Testis (tissue), 3 donors: ENCODE results near the gene FAM76B. TPM values are rescaled to one million over a fixed set of nuclear protein-coding genes. Genes with fewer than 3 reads are reported as not detected.

ENCODE experiments used
- DNase-seq: peaks from one replicate; pipeline ENCODE4 v3.0.0-alpha.2; 2019
- H3K27ac ChIP-seq, 2 donors: fragments of 200-600 bp; sonication (generic); one replicate each; pipeline ENCODE4 v1.5.1; 2019
- H3K27me3 ChIP-seq: fragments of 200-600 bp; sonication (generic); one replicate; pipeline ENCODE4 v1.5.1; 2019
- H3K36me3 ChIP-seq: fragments of 200-600 bp; sonication (generic); one replicate; pipeline ENCODE4 v1.5.1; 2017; ENCODE audit warnings: low read depth; ENCODE audit errors: missing control alignments
- H3K4me1 ChIP-seq: fragments of 200-600 bp; sonication (generic); one replicate; pipeline ENCODE4 v1.5.1; 2019
- H3K4me3 ChIP-seq, 2 donors: fragments of 200-600 bp; sonication (generic); one replicate each; pipeline ENCODE4 v1.5.1; 2017 to 2019
- H3K9me3 ChIP-seq: fragments of 200-600 bp; sonication (generic); one replicate; pipeline ENCODE4 v1.5.1; 2017
- CTCF ChIP-seq, 3 experiments: fragments of 450-650 bp in 2 of 3; fragments of 200-600 bp in 1 of 3; sonication (generic) in 1 of 3; IDR thresholded peaks; one replicate each; pipeline ENCODE4 v1.5.1; 2016 to 2019; ENCODE audit warnings: antibody characterized with exemption in 3 of 3, mild to moderate bottlenecking in 2 of 3, moderate library complexity in 1 of 3
- POLR2A ChIP-seq: fragments of 450-650 bp; IDR thresholded peaks from one replicate; pipeline ENCODE4 v1.6.1; 2017; ENCODE audit warnings: antibody characterized with exemption, mild to moderate bottlenecking, moderate library complexity
- WGBS, 2 donors: methylation state at CpG; one replicate each; pipeline ENCODE4 v1.1.5; 2018; 5-methylcytosine and 5-hydroxymethylcytosine counted together
- intact Hi-C: fragments of 100-400 bp; cut with DNase I; formaldehyde crosslinking; loops from one replicate; pipeline ENCODE4 v1.15.1; 2023; ENCODE audit warnings: low total_unique reads
- polyA plus RNA-seq: library from polyadenylated mRNA; stranded (reverse); fragments of 350-450 nt; fragmentation: Illumina TruSeq; extraction: RNeasy Lipid Tissue Mini Kit (QIAGEN cat#74804); gene quantifications from one replicate; pipeline ENCODE4 v1.2.3, GENCODE V29; 2014; ENCODE audit warnings: low read depth, low replicate concordance; ENCODE audit not compliant: insufficient read depth
- total RNA-seq, 2 donors: library from RNA; depleted of rRNA; stranded (reverse); fragments of >200 nt; gene quantifications; one replicate each; pipeline ENCODE4 v1.2.3, GENCODE V29; 2016

FAM76B gene
- total and polyA plus RNA-seq, 3 donors from 2014 or later, result 53.7 to 122 (median 81.0) TPM

- TF ChIP-seq POLR2A (no peak), CTCF (IDR thresholded peaks at IDR 0.05) (no peak)
- H3K4me1 ChIP-seq, result peaks cover 10% of the 10 kb centered on the region
- no peaks in the 10 kb centered on the region for H3K36me3 ChIP-seq
- no peak for DNase-seq
- H3K9me3 ChIP-seq, result no peaks in the 10 kb centered on the region
- H3K27me3 ChIP-seq, result no peaks in the 10 kb centered on the region
- 73 to 92% methylated on average over 1 of the region's 1 CpG for WGBS, 2 donors
- no peak overlapping the region for H3K27ac ChIP-seq
- intact Hi-C loops, result no loop called here
- H3K4me3 ChIP-seq, result no peak overlapping the region
Observed at GRCh38 chr11:95739108-95739938, 50.3 kb downstream of the FAM76B start.

GRCh38 chr11:95736809-95737208 is 52.8 kb downstream of the FAM76B start:
- DNase-seq, result no peak
- H3K27me3 ChIP-seq, result no peaks in the 10 kb centered on the region
- no peaks in the 10 kb centered on the region for H3K36me3 ChIP-seq
- peaks cover 21% of the 10 kb centered on the region for H3K4me1 ChIP-seq
- peak overlapping the region in 1 of 2 donors; percentile 47 for H3K27ac ChIP-seq
- intact Hi-C loops, result no loop called here
- H3K4me3 ChIP-seq, result no peak overlapping the region
- H3K9me3 ChIP-seq, result no peaks in the 10 kb centered on the region
- TF ChIP-seq POLR2A, result no peak
- no peak for TF ChIP-seq CTCF (IDR thresholded peaks at IDR 0.05)
- WGBS, 2 donors, result 17 to 26% methylated on average over 2 of the region's 2 CpGs

GRCh38 chr11:95736355-95736754 is 53.2 kb downstream of the FAM76B start:
- Histone ChIP-seq H3K4me1 (peaks cover 21% of the 10 kb centered on the region), H3K36me3 (no peaks in the 10 kb centered on the region), H3K27me3 (no peaks in the 10 kb centered on the region), H3K4me3 (no peak overlapping the region), H3K9me3 (no peaks in the 10 kb centered on the region), H3K27ac (peak overlapping the region; percentile 42 to 47)
- no peak for TF ChIP-seq CTCF (IDR thresholded peaks at IDR 0.05)
- no peak for TF ChIP-seq POLR2A
- 10 to 15% methylated on average over 7 of the region's 7 CpGs for WGBS, 2 donors
- DNase-seq, result peak; percentile 49
- intact Hi-C loops, result no loop called here

GRCh38 chr11:95734009-95734572 is 55.5 kb downstream of the FAM76B start:
- intact Hi-C loops, result no loop called here
- DNase-seq, result no peak
- WGBS, 2 donors, result 20 to 50% methylated on average over 4 of the region's 4 CpGs
- H3K36me3 ChIP-seq, result no peaks in the 10 kb centered on the region
- TF ChIP-seq CTCF (IDR thresholded peaks at IDR 0.05) (no peak), POLR2A (no peak)
- H3K9me3 ChIP-seq, result no peaks in the 10 kb centered on the region
- peaks cover 21% of the 10 kb centered on the region for H3K4me1 ChIP-seq
- H3K4me3 ChIP-seq, result no peak overlapping the region
- peak overlapping the region; percentile 13 to 62 for H3K27ac ChIP-seq
- no peaks in the 10 kb centered on the region for H3K27me3 ChIP-seq
